Ectodermal cell (in vitro differentiated cells): ENCODE measurements around the gene RGL3.

ENCODE experiments used
- H3K27ac ChIP-seq: 2 replicates; pipeline ENCODE4 v1.7.0; 2013; ENCODE audit warnings: mild to moderate bottlenecking, low read depth, low read length; ENCODE audit not compliant: insufficient read depth, poor library complexity, severe bottlenecking
- H3K27me3 ChIP-seq: 2 replicates; pipeline ENCODE4 v1.7.0; 2013; ENCODE audit warnings: mild to moderate bottlenecking, low read length; ENCODE audit not compliant: insufficient read depth, control insufficient read depth, poor library complexity, severe bottlenecking
- H3K36me3 ChIP-seq: one replicate; pipeline ENCODE4 v1.7.0; 2013; ENCODE audit warnings: low read length; ENCODE audit not compliant: control insufficient read depth, insufficient read depth
- H3K4me1 ChIP-seq: one replicate; pipeline ENCODE4 v1.7.0; 2013; ENCODE audit warnings: low read length; ENCODE audit not compliant: control insufficient read depth, insufficient read depth
- H3K4me3 ChIP-seq: 2 replicates; pipeline ENCODE4 v1.7.0; 2013; ENCODE audit warnings: low read depth, low read length, control low read depth; ENCODE audit not compliant: insufficient read depth
- H3K9me3 ChIP-seq: 2 replicates; pipeline ENCODE4 v1.7.0; 2013; ENCODE audit warnings: mild to moderate bottlenecking, low read length, moderate library complexity; ENCODE audit not compliant: control insufficient read depth
- WGBS, 2 experiments: methylation state at CpG; one replicate each; pipeline ENCODE4 v1.1.7; 2013; ENCODE audit warnings: missing lambda C conversion rate in 2 of 2; 5-methylcytosine and 5-hydroxymethylcytosine counted together

RGL3 gene

GRCh38 chr19:11346104-11346940, 72.8 kb downstream of the RGL3 start, which contains the start of the genes CCDC159 and TMEM205:
CCDC159 (plus strand) TSS chr19:11346519; CDS start chr19:11346607, 88 bp downstream.
TMEM205 (minus strand) TSS chr19:11346268; CDS start chr19:11345619, 649 bp downstream.
- Histone ChIP-seq H3K27ac (no peak within 1 kb of the TSS), H3K36me3 (peaks cover 2% of the 10 kb centered on the region), H3K4me1 (peaks cover 5% of the 10 kb centered on the region), H3K9me3 (no peaks in the 10 kb centered on the region), H3K27me3 (no peaks in the 10 kb centered on the region), H3K4me3 (peak within 1 kb of the TSS; percentile 53)
- WGBS, 2 experiments = 0% methylated on average over 50 of the region's 50 CpGs

GRCh38 chr19:11345122-11345803, 73.9 kb downstream of the RGL3 start:
- Histone ChIP-seq H3K4me3 (peak overlapping the region; percentile 53), H3K4me1 (peaks cover 5% of the 10 kb centered on the region), H3K27ac (no peak overlapping the region), H3K9me3 (no peaks in the 10 kb centered on the region), H3K27me3 (no peaks in the 10 kb centered on the region), H3K36me3 (peaks cover 2% of the 10 kb centered on the region)
- WGBS, 2 experiments = 67 to 68% methylated on average over 13 to 15 of the region's 15 CpGs
